ENCODE measurements around the gene MMD. TPM values are rescaled to one million over a fixed set of nuclear protein-coding genes. Genes with fewer than 3 reads are reported as not detected.
A peak's percentile ranks its signal among the peaks of the same experiment; 100 is the strongest.
"Not testable (repeated sequence)": the region's sequence is repeated elsewhere in the genome, so short reads cannot be mapped to it uniquely, and the experiment has no call there.

MMD gene, protein sequence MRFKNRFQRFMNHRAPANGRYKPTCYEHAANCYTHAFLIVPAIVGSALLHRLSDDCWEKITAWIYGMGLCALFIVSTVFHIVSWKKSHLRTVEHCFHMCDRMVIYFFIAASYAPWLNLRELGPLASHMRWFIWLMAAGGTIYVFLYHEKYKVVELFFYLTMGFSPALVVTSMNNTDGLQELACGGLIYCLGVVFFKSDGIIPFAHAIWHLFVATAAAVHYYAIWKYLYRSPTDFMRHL
- 8.4 and 8.8 TPM in 2 replicates for total RNA-seq

GRCh38 chr17:55421179-55421934 is at the start of gene MMD:
Gene MMD (minus strand): TSS chr17:55421835. CDS start chr17:55421695, 140 bp downstream.
- no peak for DNase-seq (ENCODE audit: low read depth, low spot score)

DNA sequence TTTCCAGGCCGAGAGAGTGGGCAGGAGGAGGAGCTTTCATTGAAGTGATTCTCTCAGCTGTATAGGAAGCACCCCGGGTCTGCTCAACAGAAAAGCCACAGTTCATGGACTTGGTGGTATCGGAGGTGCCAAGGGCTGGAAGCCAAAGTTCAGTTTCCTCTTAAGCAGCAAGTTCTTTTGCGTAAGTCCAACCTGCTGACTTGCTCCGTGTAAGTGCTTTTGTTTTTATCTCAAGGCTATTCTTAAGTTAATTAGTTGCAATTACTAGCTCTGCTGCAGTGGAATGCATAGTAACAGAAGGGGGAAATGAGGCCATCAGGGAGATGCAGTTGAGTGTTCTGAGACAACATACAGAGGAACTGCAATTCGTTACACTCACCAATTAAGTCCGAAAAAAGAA is 45.0 kb upstream of the MMD start:
- DNase-seq (ENCODE audit: low read depth, low spot score) = no peak

- not testable (repeated sequence) for DNase-seq (ENCODE audit: low read depth, low spot score)
Observed at GRCh38 chr17:55465771-55466170, 44.1 kb upstream of the MMD start.

- DNase-seq (ENCODE audit: low read depth, low spot score) = no peak
Observed at GRCh38 chr17:55463600-55463999, 42.0 kb upstream of the MMD start.

- DNase-seq (ENCODE audit: low read depth, low spot score) = no peak
Observed at GRCh38 chr17:55462711-55463110, 41.1 kb upstream of the MMD start.

DNA sequence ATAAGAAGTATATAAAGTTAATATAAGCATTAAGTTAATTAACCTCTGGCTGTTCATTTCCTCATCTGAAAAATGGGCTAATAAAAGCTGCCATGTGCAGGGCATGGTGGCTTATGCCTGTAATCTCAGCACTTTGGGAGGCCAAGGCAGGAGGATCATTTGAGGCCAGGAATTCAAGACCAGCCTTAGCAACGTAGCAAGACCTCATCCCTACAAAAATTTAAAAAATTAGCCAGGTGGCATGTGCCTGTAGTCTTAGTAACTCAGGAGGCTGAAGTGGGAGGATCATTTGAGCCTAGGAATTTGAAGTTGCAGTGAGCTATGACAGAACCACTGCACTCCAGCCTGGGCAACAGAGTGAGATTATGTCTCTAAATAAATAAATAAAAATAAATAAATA is 40.6 kb upstream of the MMD start:
- DNase-seq (ENCODE audit: low read depth, low spot score) = no peak

- no peak for DNase-seq (ENCODE audit: low read depth, low spot score)
Observed at GRCh38 chr17:55458978-55459377, 37.3 kb upstream of the MMD start.

DNA sequence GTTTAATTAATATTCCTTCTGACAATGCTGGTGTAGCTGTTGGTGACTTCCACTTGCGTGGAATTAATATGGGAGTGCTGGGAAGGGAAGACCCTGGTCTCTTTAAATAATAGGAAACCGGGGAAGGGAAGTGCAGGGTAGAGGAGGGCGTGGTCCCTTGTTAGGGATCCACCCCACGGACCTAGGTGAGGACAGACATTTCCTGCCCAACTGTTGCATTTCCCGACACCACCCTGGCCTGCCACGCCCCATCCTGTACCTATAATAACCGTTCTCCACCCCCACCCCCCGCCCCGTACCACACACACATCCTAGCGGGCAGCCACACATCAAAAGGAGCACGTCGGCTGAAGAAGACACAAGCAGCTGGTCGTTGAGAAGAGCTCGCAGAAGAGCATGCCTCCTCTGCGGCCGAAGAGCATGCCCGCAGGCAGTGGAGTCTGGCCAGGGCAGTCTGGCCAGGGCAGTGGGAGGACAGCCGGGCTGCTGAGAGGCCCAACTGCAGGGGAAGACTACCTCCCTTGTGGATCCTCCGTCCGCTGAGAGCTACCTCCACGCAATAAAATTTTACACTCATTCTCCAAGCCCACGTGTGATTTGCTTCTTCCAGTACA is 36.8 kb upstream of the MMD start:
- DNase-seq (ENCODE audit: low read depth, low spot score) = no peak

GRCh38 chr17:55456307-55457240 is 34.9 kb upstream of the MMD start:
- DNase-seq (ENCODE audit: low read depth, low spot score) = no peak

- DNase-seq (ENCODE audit: low read depth, low spot score) = no peak
Observed at GRCh38 chr17:55454906-55455474, 33.4 kb upstream of the MMD start.

DNA sequence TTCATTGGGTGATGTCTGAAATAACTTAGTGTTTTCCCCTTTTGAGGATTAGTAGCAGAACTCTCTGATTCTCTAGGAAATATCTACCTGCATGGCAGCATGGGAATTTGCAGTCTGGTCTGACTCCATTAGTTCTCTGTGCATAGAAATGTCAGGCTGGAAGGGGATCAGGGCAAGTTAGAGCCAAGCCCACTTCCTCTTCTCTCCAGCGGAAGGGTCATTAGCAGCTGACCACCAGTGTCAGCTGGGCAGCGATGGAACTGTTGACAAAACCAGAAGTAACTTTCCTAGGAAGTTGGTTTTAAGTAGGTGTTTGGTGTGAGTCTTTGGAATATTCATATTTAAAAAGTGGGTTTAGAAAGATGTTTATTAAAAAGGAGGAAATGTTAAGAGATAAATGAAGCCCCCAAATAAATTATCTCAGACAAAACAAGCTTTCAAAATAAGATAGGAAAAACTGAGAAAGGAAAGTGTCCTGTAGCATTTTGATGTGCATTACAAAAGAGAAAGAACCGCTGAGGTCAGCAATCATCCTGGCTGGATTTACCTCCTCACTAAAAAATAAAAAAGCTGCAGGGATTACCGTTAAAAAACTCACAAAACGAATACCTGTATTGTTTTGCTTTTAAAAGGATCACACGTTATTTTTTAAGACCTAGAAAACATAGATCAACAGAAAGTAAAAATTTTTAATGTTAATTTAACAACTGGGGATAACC is 32.4 kb upstream of the MMD start:
- no peak for DNase-seq (ENCODE audit: low read depth, low spot score)

DNA sequence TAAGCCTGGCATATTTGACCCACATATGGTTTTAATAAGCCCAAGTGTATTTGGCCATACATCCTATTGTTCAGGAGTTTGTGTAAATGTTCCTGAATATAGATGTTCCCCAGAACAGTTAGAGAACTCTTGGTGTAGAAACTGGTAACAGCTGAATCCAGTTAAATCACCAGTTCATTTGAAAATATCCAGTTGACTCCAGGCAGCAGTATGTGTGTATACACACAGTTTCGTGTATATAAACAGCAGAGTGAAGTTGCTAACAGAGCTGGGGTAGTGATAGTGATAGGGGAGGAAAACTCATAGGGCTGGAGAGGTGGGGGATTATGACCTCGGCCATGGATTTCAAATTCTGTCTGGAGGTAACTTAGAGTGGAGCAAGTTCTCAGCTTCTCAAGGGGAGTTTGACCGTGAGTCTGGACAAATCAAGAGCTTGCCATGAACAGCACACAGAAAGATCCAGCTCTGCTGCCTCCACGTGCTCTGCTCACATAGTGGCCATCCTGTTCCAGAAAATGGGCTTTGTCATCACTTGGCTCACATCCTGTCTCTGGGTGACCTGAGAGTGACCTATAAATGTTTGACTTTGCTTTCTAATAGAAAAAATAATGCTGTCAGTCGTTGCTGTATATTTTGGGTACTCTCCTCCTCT is 30.6 kb upstream of the MMD start:
- peak; percentile 20 for DNase-seq (ENCODE audit: low read depth, low spot score)

DNA sequence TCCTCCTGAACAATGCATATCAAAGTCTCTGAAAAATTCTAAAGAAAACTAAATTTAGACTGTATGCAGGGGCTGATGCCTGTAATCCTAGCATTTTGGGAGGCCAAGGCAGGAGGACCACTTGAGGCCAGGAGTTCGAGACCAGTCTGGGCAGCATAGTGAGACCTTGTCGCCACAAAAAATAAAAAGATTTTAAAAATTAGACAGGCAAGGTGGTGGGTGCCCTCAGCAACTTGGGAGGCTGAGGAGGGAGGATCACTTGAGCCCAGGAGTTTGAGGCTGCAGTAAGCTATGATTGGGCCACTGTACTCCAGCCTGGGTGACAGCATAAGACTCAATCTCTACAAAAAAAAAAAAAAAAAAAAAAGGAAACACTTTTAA is 30.1 kb upstream of the MMD start:
- DNase-seq (ENCODE audit: low read depth, low spot score) = no peak

GRCh38 chr17:55451203-55451641 is 29.6 kb upstream of the MMD start:
- peak; percentile 33 for DNase-seq (ENCODE audit: low read depth, low spot score)

GRCh38 chr17:55450232-55450825 is 28.7 kb upstream of the MMD start:
- DNase-seq (ENCODE audit: low read depth, low spot score) = no peak

- no peak for DNase-seq (ENCODE audit: low read depth, low spot score)
Observed at GRCh38 chr17:55448681-55449080, 27.0 kb upstream of the MMD start.

DNA sequence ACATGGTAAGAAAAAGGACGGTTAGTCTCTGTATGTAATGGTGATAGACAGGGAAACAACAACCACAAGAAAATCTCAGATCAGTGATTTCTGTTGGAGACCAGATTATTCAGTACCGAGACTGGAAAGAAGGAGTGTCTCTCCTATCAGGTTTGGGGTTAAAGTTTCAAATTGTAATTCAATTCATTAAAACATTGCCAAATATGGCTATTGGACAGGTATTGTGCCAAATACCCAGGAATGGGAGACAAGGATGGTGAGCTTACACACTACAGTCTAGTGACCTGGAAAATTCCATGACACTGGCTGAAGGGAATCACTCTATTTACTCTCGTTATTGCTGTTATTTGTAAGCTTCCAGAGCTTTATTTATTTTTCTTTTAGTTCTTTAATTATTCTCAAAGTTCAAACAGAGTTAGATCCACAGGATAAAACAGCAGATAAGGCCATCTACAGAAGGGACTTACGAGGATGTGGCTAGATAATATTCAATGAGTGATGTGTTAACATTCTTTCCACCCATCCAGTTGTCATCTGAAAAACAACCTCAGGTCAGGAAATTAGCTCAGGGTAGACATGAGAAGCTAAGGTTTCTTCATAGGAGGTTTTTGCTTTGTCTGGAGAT is 25.1 kb upstream of the MMD start:
- DNase-seq (ENCODE audit: low read depth, low spot score) = no peak

- not testable (repeated sequence) for DNase-seq (ENCODE audit: low read depth, low spot score)
Observed at GRCh38 chr17:55446004-55446403, 24.4 kb upstream of the MMD start.
